SK-N-MC (cell line): ENCODE measurements around the gene LRRN2.

Experiments
- DNase-seq: peaks from one replicate; pipeline ENCODE4 v3.0.0-alpha.2; 2011; ENCODE audit warnings: low read depth, low spot score
- H3K27ac ChIP-seq: fragments of 200-600 bp; sonication (generic); 2 replicates; pipeline ENCODE4 v1.5.1; 2016; ENCODE audit warnings: mixed run types
- H3K36me3 ChIP-seq: fragments of 200-600 bp; sonication (generic); 2 replicates; pipeline ENCODE4 v1.6.1; 2017; ENCODE audit warnings: antibody characterized with exemption, low read length, mixed read lengths; ENCODE audit not compliant: insufficient read depth
- H3K4me3 ChIP-seq: fragments of 200-600 bp; sonication (generic); 2 replicates; pipeline ENCODE4 v1.5.1; 2016
- H3K9ac ChIP-seq: fragments of 200-600 bp; sonication (generic); 2 replicates; pipeline ENCODE4 v1.8.0; 2017; ENCODE audit warnings: mixed run types, mixed read lengths; ENCODE audit not compliant: insufficient read length
- H3K9me3 ChIP-seq: fragments of 200-600 bp; sonication (generic); 2 replicates; pipeline ENCODE4 v1.6.1; 2017; ENCODE audit warnings: low read depth, mild to moderate bottlenecking, antibody characterized with exemption, low read length, moderate library complexity, mixed read lengths
- EZH2 ChIP-seq: fragments of 200-600 bp; sonication (generic); IDR thresholded peaks from one replicate; pipeline ENCODE4 v1.6.1; 2017; ENCODE audit warnings: antibody characterized with exemption
- FOXP2 ChIP-seq: optimal IDR thresholded peaks from 2 replicates; pipeline ENCODE3; 2011; ENCODE audit warnings: mild to moderate bottlenecking, moderate library complexity; ENCODE audit not compliant: insufficient read depth; ENCODE audit errors: extremely low read length, control extremely low read depth
- POLR2AphosphoS5 ChIP-seq: IDR thresholded peaks from 2 replicates; pipeline ENCODE4 v1.6.1; 2012; ENCODE audit warnings: mild to moderate bottlenecking, low read depth, low read length, borderline replicate concordance

The LRRN2 gene

GRCh38 chr1:204685236-204686006 is at the start of gene LRRN2:
TSS of gene LRRN2 (minus strand) at chr1:204685738. CDS start at chr1:204619992, 65,746 bp downstream.
- H3K9ac ChIP-seq: no peak within 1 kb of the TSS
- H3K4me3 ChIP-seq: no peak within 1 kb of the TSS
- H3K9me3 ChIP-seq: no peaks in the 10 kb centered on the region
- TF ChIP-seq EZH2 (no peak), POLR2AphosphoS5 (no peak), FOXP2 (no peak)
- no peak for DNase-seq
- no peaks in the 10 kb centered on the region for H3K36me3 ChIP-seq
- H3K27ac ChIP-seq: no peak within 1 kb of the TSS

- H3K9ac ChIP-seq: no peak overlapping the region
- 0 out of 2 replicates have a peak, but pooled peaks cover 5% of the 10 kb centered on the region for H3K9me3 ChIP-seq
- no peak for DNase-seq
- H3K4me3 ChIP-seq: no peak overlapping the region
- no peak for TF ChIP-seq EZH2
- TF ChIP-seq FOXP2: no peak
- TF ChIP-seq POLR2AphosphoS5: no peak
- H3K27ac ChIP-seq: no peak overlapping the region
- H3K36me3 ChIP-seq: no peaks in the 10 kb centered on the region
Observed at GRCh38 chr1:204735042-204735441, 49.5 kb upstream of the LRRN2 start.

- H3K36me3 ChIP-seq: no peaks in the 10 kb centered on the region
- no peak for DNase-seq
- TF ChIP-seq EZH2 (no peak), FOXP2 (no peak), POLR2AphosphoS5 (no peak)
- H3K9ac ChIP-seq: no peak overlapping the region
- H3K27ac ChIP-seq: no peak overlapping the region
- H3K4me3 ChIP-seq: no peak overlapping the region
- H3K9me3 ChIP-seq: 0 out of 2 replicates have a peak, but pooled peaks cover 4% of the 10 kb centered on the region
Observed at GRCh38 chr1:204733869-204734596, 48.5 kb upstream of the LRRN2 start.

GRCh38 chr1:204733289-204733688 is 47.8 kb upstream of the LRRN2 start:
- Histone ChIP-seq H3K9me3 (no peaks in the 10 kb centered on the region), H3K9ac (no peak overlapping the region), H3K4me3 (no peak overlapping the region), H3K36me3 (no peaks in the 10 kb centered on the region), H3K27ac (no peak overlapping the region)
- DNase-seq: no peak
- TF ChIP-seq FOXP2: no peak
- no peak for TF ChIP-seq EZH2
- no peak for TF ChIP-seq POLR2AphosphoS5

GRCh38 chr1:204731985-204732575 is 46.5 kb upstream of the LRRN2 start:
- Histone ChIP-seq H3K9ac (no peak overlapping the region), H3K27ac (no peak overlapping the region), H3K4me3 (no peak overlapping the region), H3K9me3 (no peaks in the 10 kb centered on the region), H3K36me3 (no peaks in the 10 kb centered on the region)
- no peak for DNase-seq
- no peak for TF ChIP-seq POLR2AphosphoS5
- no peak for TF ChIP-seq EZH2
- TF ChIP-seq FOXP2: no peak

- no peak overlapping the region for H3K9ac ChIP-seq
- no peaks in the 10 kb centered on the region for H3K9me3 ChIP-seq
- TF ChIP-seq POLR2AphosphoS5 (no peak), EZH2 (no peak), FOXP2 (no peak)
- no peak for DNase-seq
- H3K36me3 ChIP-seq: no peaks in the 10 kb centered on the region
- no peak overlapping the region for H3K4me3 ChIP-seq
- H3K27ac ChIP-seq: no peak overlapping the region
Observed at GRCh38 chr1:204731509-204731908, 46.0 kb upstream of the LRRN2 start.

DNA sequence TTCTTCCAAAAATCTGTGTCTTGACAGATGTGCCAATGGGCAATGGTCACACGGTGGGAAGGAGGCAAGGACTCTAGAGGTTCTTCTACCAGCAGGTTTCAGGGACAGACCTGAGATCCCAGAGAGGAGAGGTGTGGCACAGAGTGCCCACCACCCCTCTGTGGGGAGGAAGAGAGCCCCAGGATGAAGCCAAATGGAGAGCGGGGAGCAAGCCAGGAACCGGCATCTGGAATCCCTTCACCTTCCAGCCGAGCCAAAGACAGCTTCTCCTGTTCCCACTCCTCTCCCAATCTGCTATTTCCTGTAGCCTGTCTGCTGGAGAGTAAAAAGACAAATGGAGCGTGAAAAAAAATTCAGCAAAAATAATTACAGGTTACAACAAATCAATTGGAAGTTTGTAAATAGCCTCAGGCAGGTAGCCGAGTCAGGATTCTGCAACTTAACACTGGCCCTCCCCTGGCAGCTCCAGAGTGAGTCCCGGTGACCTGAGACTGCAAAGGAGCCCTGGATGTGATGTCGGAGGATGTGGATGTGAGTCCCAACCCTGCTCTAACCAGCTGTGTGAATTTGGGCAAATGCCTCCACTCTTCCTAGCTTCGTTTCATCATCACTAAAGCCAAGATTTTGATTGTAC is 45.4 kb upstream of the LRRN2 start:
- DNase-seq: no peak

GRCh38 chr1:204729516-204729915 is 44.0 kb upstream of the LRRN2 start:
- Histone ChIP-seq H3K9ac (no peak overlapping the region), H3K36me3 (no peaks in the 10 kb centered on the region), H3K9me3 (no peaks in the 10 kb centered on the region), H3K27ac (no peak overlapping the region), H3K4me3 (no peak overlapping the region)
- no peak for TF ChIP-seq EZH2
- no peak for TF ChIP-seq FOXP2
- TF ChIP-seq POLR2AphosphoS5: no peak
- no peak for DNase-seq

More for the DNA sequence above, 45.4 kb upstream of the LRRN2 start:
- H3K4me3 ChIP-seq: no peak overlapping the region
- H3K9me3 ChIP-seq: no peaks in the 10 kb centered on the region
- TF ChIP-seq FOXP2: no peak
- TF ChIP-seq EZH2: no peak
- no peak for TF ChIP-seq POLR2AphosphoS5
- H3K27ac ChIP-seq: no peak overlapping the region
- no peak overlapping the region for H3K9ac ChIP-seq
- no peaks in the 10 kb centered on the region for H3K36me3 ChIP-seq
